Fibroblast of skin of right biceps (primary cell): Measurements from ENCODE around the gene ADCY1.

Experiments
- DNase-seq: peaks from one replicate; pipeline ENCODE4 v3.0.0-alpha.2; 2013

Gene ADCY1

GRCh38 chr7:45594745-45595535 is 20.8 kb downstream of the ADCY1 start:
- DNase-seq = no peak

- DNase-seq = no peak
These were observed 21.9 kb downstream of the ADCY1 start for GRCh38 chr7:45595809-45596664.

- DNase-seq = no peak
These were observed 22.5 kb downstream of the ADCY1 start for GRCh38 chr7:45596665-45597095.

- DNase-seq = no peak
These were observed 23.3 kb downstream of the ADCY1 start for GRCh38 chr7:45597286-45597984.

GRCh38 chr7:45598886-45599520 is 24.8 kb downstream of the ADCY1 start:
- DNase-seq = no peak

GRCh38 chr7:45599851-45600706 is 25.9 kb downstream of the ADCY1 start:
- no peak for DNase-seq

- DNase-seq = no peak
These were observed 26.9 kb downstream of the ADCY1 start for GRCh38 chr7:45601094-45601493.

- DNase-seq = no peak
These were observed 27.8 kb downstream of the ADCY1 start for GRCh38 chr7:45601816-45602540.

GRCh38 chr7:45606050-45606449 is 31.9 kb downstream of the ADCY1 start:
- no peak for DNase-seq

- no peak for DNase-seq
These were observed 32.8 kb downstream of the ADCY1 start for GRCh38 chr7:45606931-45607330.

GRCh38 chr7:45609180-45609579 is 35.0 kb downstream of the ADCY1 start:
- no peak for DNase-seq

- DNase-seq = no peak
These were observed 35.9 kb downstream of the ADCY1 start for GRCh38 chr7:45610019-45610418.

- no peak for DNase-seq
These were observed 36.6 kb downstream of the ADCY1 start for GRCh38 chr7:45610660-45611299.

GRCh38 chr7:45617166-45617565 is 43.0 kb downstream of the ADCY1 start:
- no peak for DNase-seq

- no peak for DNase-seq
These were observed 47.9 kb downstream of the ADCY1 start for GRCh38 chr7:45622058-45622457.

- DNase-seq = no peak
These were observed 49.0 kb downstream of the ADCY1 start for GRCh38 chr7:45623157-45623556.

- DNase-seq = no peak
These were observed 49.7 kb downstream of the ADCY1 start for GRCh38 chr7:45623740-45624391.

GRCh38 chr7:45624392-45624760 is 50.2 kb downstream of the ADCY1 start:
- DNase-seq = no peak

GRCh38 chr7:45625067-45625466 is 50.9 kb downstream of the ADCY1 start:
- DNase-seq = peak; percentile 0
